H9 (cell line): ENCODE data around the gene LRMDA. TPM values are rescaled to one million over a fixed set of nuclear protein-coding genes. Genes with fewer than 3 reads are reported as not detected.

ENCODE experiments used
- DNase-seq: peaks from one replicate; pipeline ENCODE4 v3.0.0-alpha.2; 2017
- H2AFZ ChIP-seq: one replicate; pipeline ENCODE4 v1.6.1; 2013; ENCODE audit warnings: mild to moderate bottlenecking, low read length, control low read depth, moderate library complexity
- H2AK5ac ChIP-seq: 2 replicates; pipeline ENCODE4 v1.6.1; 2013; ENCODE audit warnings: low read length, control low read depth, mixed read lengths; ENCODE audit not compliant: insufficient read length
- H2BK120ac ChIP-seq: one replicate; pipeline ENCODE4 v1.6.1; 2013; ENCODE audit warnings: low read depth, mild to moderate bottlenecking, low read length, control low read depth, inconsistent platforms; ENCODE audit not compliant: poor library complexity, severe bottlenecking
- H2BK12ac ChIP-seq: 2 replicates; pipeline ENCODE4 v1.6.1; 2013; ENCODE audit warnings: low read length, control low read depth, mixed read lengths, low read depth; ENCODE audit not compliant: insufficient read length
- H2BK15ac ChIP-seq: 2 replicates; pipeline ENCODE4 v1.6.1; 2013; ENCODE audit warnings: low read depth, low read length, control low read depth
- H2BK20ac ChIP-seq: one replicate; pipeline ENCODE4 v1.6.1; 2013; ENCODE audit warnings: low read depth, mild to moderate bottlenecking, low read length, control low read depth, inconsistent platforms; ENCODE audit not compliant: poor library complexity, severe bottlenecking
- H2BK5ac ChIP-seq: 2 replicates; pipeline ENCODE4 v1.6.1; 2013; ENCODE audit warnings: low read length, control low read depth, mixed read lengths; ENCODE audit not compliant: insufficient read length
- H3K14ac ChIP-seq: 2 replicates; pipeline ENCODE4 v1.6.1; 2013; ENCODE audit warnings: low read length, control low read depth; ENCODE audit not compliant: insufficient read depth
- H3K18ac ChIP-seq: 2 replicates; pipeline ENCODE4 v1.6.1; 2013; ENCODE audit warnings: low read depth, mild to moderate bottlenecking, mixed read lengths, low read length, control low read depth; ENCODE audit not compliant: insufficient read length
- H3K23ac ChIP-seq: 2 replicates; pipeline ENCODE4 v1.6.1; 2013; ENCODE audit warnings: low read length, control low read depth, mixed read lengths, low read depth; ENCODE audit not compliant: insufficient read length
- H3K23me2 ChIP-seq: 2 replicates; pipeline ENCODE4 v1.6.1; 2013; ENCODE audit warnings: low read depth, mild to moderate bottlenecking, mixed read lengths, low read length, control low read depth; ENCODE audit not compliant: insufficient read length, poor library complexity, severe bottlenecking
- H3K27ac ChIP-seq: 2 replicates; pipeline ENCODE4 v1.5.1; 2013; ENCODE audit warnings: low read length, control low read depth, mixed read lengths, low read depth; ENCODE audit not compliant: insufficient read length
- H3K27me3 ChIP-seq: 2 replicates; pipeline ENCODE4 v1.6.1; 2013; ENCODE audit warnings: low read length, control low read depth, inconsistent platforms; ENCODE audit not compliant: insufficient read depth
- H3K4ac ChIP-seq: 2 replicates; pipeline ENCODE4 v1.6.1; 2013; ENCODE audit warnings: low read depth, mild to moderate bottlenecking, control low read depth, inconsistent platforms, low read length, moderate library complexity
- H3K4me1 ChIP-seq: 2 replicates; pipeline ENCODE4 v1.6.1; 2013; ENCODE audit warnings: low read length, control low read depth, inconsistent platforms; ENCODE audit not compliant: insufficient read depth
- H3K4me2 ChIP-seq: 2 replicates; pipeline ENCODE4 v1.6.1; 2013; ENCODE audit warnings: low read length, control low read depth, mixed read lengths; ENCODE audit not compliant: insufficient read length, insufficient read depth
- H3K56ac ChIP-seq: 2 replicates; pipeline ENCODE4 v1.6.1; 2013; ENCODE audit warnings: low read depth, mild to moderate bottlenecking, mixed read lengths, low read length, control low read depth; ENCODE audit not compliant: insufficient read length
- H3K79me1 ChIP-seq: 2 replicates; pipeline ENCODE4 v1.6.1; 2013; ENCODE audit warnings: low read depth, mild to moderate bottlenecking, moderate library complexity, low read length, control low read depth, inconsistent platforms; ENCODE audit not compliant: insufficient read depth, poor library complexity, severe bottlenecking
- H3K79me2 ChIP-seq: 2 replicates; pipeline ENCODE4 v1.6.1; 2013; ENCODE audit warnings: low read length, control low read depth, inconsistent platforms; ENCODE audit not compliant: insufficient read depth
- H3K9ac ChIP-seq: 2 replicates; pipeline ENCODE4 v1.6.1; 2013; ENCODE audit warnings: low read length, control low read depth, mixed read lengths; ENCODE audit not compliant: insufficient read length; ENCODE audit errors: extremely low read depth
- H3K9me3 ChIP-seq: one replicate; pipeline ENCODE4 v1.6.1; 2013; ENCODE audit warnings: low read depth, low read length, inconsistent platforms; ENCODE audit not compliant: control insufficient read depth
- H3T11ph ChIP-seq: one replicate; pipeline ENCODE4 v1.6.1; 2013; ENCODE audit warnings: mild to moderate bottlenecking, low read length, control low read depth, inconsistent platforms
- H4K20me1 ChIP-seq: one replicate; pipeline ENCODE4 v1.6.1; 2013; ENCODE audit not compliant: control insufficient read depth, insufficient read length, insufficient read depth
- H4K5ac ChIP-seq: 2 replicates; pipeline ENCODE4 v1.6.1; 2013; ENCODE audit warnings: low read depth, mild to moderate bottlenecking, mixed read lengths, low read length, control low read depth; ENCODE audit not compliant: insufficient read length
- H4K8ac ChIP-seq: replicated peaks from 2 replicates; pipeline ENCODE4 v1.6.1; 2013; ENCODE audit warnings: low read length, control low read depth, mixed read lengths, low read depth; ENCODE audit not compliant: insufficient read length
- H4K91ac ChIP-seq: 2 replicates; pipeline ENCODE4 v1.6.1; 2013; ENCODE audit warnings: low read depth, mild to moderate bottlenecking, moderate library complexity, mixed read lengths, low read length, control low read depth; ENCODE audit not compliant: insufficient read length
- H3K27ac Mint-ChIP-seq, 3 experiments: 2 replicates in 2 of 3; 3 replicates in 1 of 3; pipeline ENCODE4 v1.8.0; 2020 to 2021; ENCODE audit warnings: mixed read lengths in 3 of 3, mild to moderate bottlenecking in 1 of 3, moderate library complexity in 1 of 3
- H3K27me3 Mint-ChIP-seq: 2 replicates; pipeline ENCODE4 v1.8.0; 2021; ENCODE audit warnings: low read depth, mild to moderate bottlenecking, moderate library complexity, mixed read lengths
- H3K36me3 Mint-ChIP-seq, 3 experiments: 2 replicates in 2 of 3; 3 replicates in 1 of 3; pipeline ENCODE4 v1.8.0; 2020 to 2021; ENCODE audit warnings: low read depth in 3 of 3, mixed read lengths in 3 of 3; ENCODE audit not compliant: insufficient read depth in 1 of 3
- H3K4me1 Mint-ChIP-seq, 2 experiments: 2 replicates each; pipeline ENCODE4 v1.8.0; 2020; ENCODE audit warnings: mixed read lengths in 2 of 2
- H3K4me3 Mint-ChIP-seq, 2 experiments: 2 replicates in 1 of 2; 3 replicates in 1 of 2; pipeline ENCODE4 v1.8.0; 2020 to 2021; ENCODE audit warnings: mild to moderate bottlenecking in 2 of 2, mixed read lengths in 2 of 2, moderate library complexity in 1 of 2
- H3K9me3 Mint-ChIP-seq, 2 experiments: 2 replicates in 1 of 2; 3 replicates in 1 of 2; pipeline ENCODE4 v1.8.0; 2020; ENCODE audit warnings: mild to moderate bottlenecking in 2 of 2, mixed read lengths in 2 of 2, moderate library complexity in 1 of 2
- CTCF ChIP-seq: fragments of 200-600 bp; sonication (generic); conservative IDR thresholded peaks from 3 replicates; pipeline ENCODE4 v1.8.0; 2021; ENCODE audit warnings: antibody characterized with exemption, mild to moderate bottlenecking
- WGBS: extraction: QIAGEN DNeasy Blood & Tissue Kit; methylation state at CpG from one replicate; pipeline ENCODE4 v1.1.7; 2013; ENCODE audit warnings: missing lambda C conversion rate, low lambda C conversion rate, mixed read lengths; ENCODE audit not compliant: insufficient read length; ENCODE audit errors: extremely low coverage; 5-methylcytosine and 5-hydroxymethylcytosine counted together
- total RNA-seq: library from RNA; stranded (reverse); gene quantifications from 2 replicates; pipeline ENCODE4 v1.2.1, GENCODE V29; 2021

Gene LRMDA
- total RNA-seq, 1 experiment from 2014 or later = 1.8 TPM

GRCh38 chr10:75751232-75751631 is 319.8 kb downstream of the LRMDA start:
- Histone ChIP-seq H2AK5ac (no peak overlapping the region), H3K4me2 (no peak overlapping the region), H4K91ac (no peak overlapping the region), H3K56ac (no peak overlapping the region), H4K8ac (no peak overlapping the region), H2BK5ac (no peak overlapping the region), H2BK120ac (no peak overlapping the region), H3K79me2 (no peaks in the 10 kb centered on the region), H3K9me3 (no peaks in the 10 kb centered on the region), H2BK12ac (no peak overlapping the region), H3K23ac (no peak overlapping the region), H2AFZ (no peak overlapping the region), H3K9ac (no peak overlapping the region), H2BK15ac (no peak overlapping the region), H3K27me3 (no peaks in the 10 kb centered on the region), H3K79me1 (no peaks in the 10 kb centered on the region), H4K5ac (no peak overlapping the region), H3K4me1 (no peaks in the 10 kb centered on the region), H3K27ac (no peak overlapping the region), H3T11ph (no peak overlapping the region), H2BK20ac (no peak overlapping the region), H3K14ac (no peak overlapping the region), H4K20me1 (no peaks in the 10 kb centered on the region), H3K4ac (no peak overlapping the region), H3K18ac (no peak overlapping the region), H3K23me2 (no peaks in the 10 kb centered on the region)
- H3K4me3 Mint-ChIP-seq = no peak overlapping the region
- TF ChIP-seq CTCF = no peak
- no peaks in the 10 kb centered on the region for H3K4me1 Mint-ChIP-seq
- peaks cover 3 to 14% (median 4%) of the 10 kb centered on the region in 3 experiments; a peak in 5 of 7 replicates for H3K36me3 Mint-ChIP-seq
- 0 out of 2 replicates have a peak, but pooled peaks cover 1% of the 10 kb centered on the region for H3K27me3 Mint-ChIP-seq
- peaks cover 11 to 16% of the 10 kb centered on the region in 2 experiments; a peak in 4 of 5 replicates for H3K9me3 Mint-ChIP-seq
- no CpG with 5 or more reads among the region's 6 CpGs for WGBS
- DNase-seq = no peak
- no peak overlapping the region for H3K27ac Mint-ChIP-seq
